SK-N-DZ (cell line): ENCODE results near the gene SNF8.

Source experiments
- DNase-seq: peaks from one replicate; pipeline ENCODE4 v3.0.0-alpha.2; 2015; ENCODE audit warnings: low spot score

The SNF8 gene

DNA sequence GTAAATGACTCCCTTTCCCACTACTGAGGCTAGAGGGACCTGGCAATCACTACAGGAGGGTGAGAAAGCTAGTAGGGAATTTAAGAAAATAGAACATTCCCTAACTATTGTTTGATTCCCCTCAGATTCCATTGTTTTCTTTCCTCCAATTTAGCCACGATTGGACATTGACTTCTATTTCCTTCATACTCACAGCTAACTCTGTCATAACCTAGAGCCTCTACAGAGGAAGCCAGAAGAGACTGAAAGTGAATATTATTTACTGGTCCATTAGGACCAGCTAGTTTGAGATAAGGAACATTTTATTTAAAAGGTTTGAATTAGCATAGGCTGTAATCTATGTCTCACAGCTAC, 14.9 kb downstream of the SNF8 start:
- no peak for DNase-seq

GRCh38 chr17:48928876-48929811, 15.5 kb downstream of the SNF8 start:
- no peak for DNase-seq

DNA sequence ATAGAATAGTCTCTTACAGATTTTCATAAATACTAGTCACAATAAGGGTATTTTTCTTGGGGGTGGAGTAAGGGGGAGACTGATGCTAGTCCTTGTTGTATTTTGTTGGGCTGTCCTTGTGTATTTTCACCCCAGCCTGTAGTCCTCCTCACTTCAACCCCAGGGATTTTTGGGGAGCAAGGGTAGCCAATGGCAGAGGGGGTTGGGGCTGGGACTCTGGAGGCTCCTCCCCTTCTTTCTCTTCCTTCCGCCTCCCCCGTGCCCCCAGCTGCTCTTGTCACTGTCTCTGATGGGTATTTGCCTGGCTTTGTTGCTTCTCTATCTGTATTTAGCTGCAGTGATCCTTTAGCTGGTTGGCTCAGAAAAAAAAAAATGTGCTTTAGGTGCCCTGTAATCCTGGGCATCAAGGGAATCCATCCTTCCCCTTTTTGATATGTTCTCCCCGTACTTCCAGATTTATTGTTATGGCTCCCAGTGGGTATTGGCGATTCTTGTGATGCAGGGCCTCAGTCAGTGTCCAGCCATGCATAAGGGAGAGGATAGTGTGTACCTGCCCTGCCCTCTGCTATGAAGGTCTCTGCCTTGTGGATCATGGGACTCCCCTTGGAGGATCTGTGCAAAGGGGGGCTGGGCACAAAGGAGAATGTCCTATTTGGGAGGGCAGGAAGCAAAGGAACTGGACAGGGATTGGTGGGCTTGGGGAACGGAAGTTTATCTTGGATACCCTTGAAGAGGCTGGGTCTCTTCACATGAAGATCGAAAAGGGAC, 16.5 kb downstream of the SNF8 start:
- DNase-seq, result no peak

DNA sequence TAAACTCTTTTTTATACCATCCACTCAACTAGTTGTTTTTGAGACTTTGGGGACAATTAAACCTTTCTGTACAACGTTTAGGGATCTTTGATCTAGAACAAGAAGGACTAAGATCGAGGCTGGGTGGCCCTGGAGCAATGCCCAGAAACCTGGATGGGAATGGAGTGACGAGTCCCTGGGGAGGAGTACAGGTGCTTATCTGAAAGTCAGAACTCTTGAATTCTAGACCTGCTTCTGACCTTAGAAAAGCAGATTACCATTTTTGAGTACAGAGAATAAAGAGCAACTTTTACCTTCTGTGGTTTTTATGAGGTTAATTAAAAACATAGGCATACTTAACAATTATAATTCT, 18.7 kb downstream of the SNF8 start:
- no peak for DNase-seq

GRCh38 chr17:48925251-48925990, 19.2 kb downstream of the SNF8 start:
- DNase-seq, result no peak

GRCh38 chr17:48915459-48916282, 29.0 kb downstream of the SNF8 start:
- DNase-seq, result no peak

DNA sequence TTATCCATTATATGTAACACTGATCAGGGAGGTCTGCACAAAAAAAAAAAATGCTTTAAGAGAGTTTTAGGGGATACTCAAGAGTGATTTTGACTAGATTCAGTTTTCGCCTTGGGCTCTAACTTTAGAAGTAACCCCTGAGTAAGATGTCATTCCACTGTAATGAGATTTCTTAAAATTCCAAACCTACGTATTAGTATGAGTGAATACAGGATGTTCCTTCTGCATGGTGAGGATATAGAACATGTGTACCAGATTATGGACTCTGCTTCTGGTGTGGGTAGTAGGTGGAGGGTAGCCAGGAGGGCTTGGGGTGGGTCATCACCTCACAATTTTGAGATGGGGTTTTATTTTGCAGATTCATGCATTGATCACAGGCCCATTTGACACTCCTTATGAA, 32.2 kb downstream of the SNF8 start:
- no peak for DNase-seq

DNA sequence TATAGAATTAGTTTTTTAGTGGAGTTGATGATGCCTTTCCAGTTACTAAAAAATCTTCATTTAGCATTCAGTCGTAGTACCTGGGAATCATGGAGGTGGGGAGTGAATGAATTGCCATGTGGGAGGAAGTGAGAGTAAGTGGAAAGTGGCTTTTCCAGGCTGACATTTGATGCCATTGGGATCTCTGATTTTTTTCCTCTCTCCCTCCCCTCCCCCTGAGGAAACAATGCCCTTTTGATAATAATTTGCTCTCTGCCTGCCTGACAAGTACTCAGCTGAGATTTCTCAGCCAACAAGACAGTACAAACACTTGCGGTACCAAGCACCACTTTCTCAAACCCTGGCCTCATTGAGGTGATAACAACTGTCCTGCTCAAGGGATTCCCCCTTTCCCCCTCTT, 34.3 kb downstream of the SNF8 start:
- no peak for DNase-seq

- DNase-seq, result no peak
Measured at GRCh38 chr17:48909783-48910182, 34.9 kb downstream of the SNF8 start.

- peak; percentile 86 for DNase-seq
Measured at GRCh38 chr17:48908853-48909394, 35.7 kb downstream of the SNF8 start.

GRCh38 chr17:48908047-48908843, 36.4 kb downstream of the SNF8 start, which contains the start of gene UBE2Z:
UBE2Z (plus strand) TSS chr17:48908407; CDS start chr17:48908504, 97 bp downstream.
- peak; percentile 94 for DNase-seq

DNA sequence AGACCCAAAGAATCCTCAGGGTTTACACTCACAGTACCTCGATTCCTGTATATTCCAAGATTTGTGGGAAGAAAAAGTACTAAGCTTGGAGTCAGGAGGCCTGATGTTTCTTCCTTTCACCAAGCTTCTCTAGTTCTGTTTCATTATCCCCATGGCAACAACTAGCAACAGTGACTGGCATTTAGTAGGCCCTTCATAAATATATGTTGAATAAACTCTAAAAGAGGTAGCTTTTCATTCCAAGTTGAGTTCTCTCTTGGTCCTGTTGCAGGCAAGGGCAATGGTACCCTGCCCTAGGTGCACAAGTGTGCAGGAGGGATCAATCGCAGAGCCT, 37.0 kb downstream of the SNF8 start:
- no peak for DNase-seq

- DNase-seq, result no peak
Measured at GRCh38 chr17:48905987-48906515, 38.6 kb downstream of the SNF8 start.

DNA sequence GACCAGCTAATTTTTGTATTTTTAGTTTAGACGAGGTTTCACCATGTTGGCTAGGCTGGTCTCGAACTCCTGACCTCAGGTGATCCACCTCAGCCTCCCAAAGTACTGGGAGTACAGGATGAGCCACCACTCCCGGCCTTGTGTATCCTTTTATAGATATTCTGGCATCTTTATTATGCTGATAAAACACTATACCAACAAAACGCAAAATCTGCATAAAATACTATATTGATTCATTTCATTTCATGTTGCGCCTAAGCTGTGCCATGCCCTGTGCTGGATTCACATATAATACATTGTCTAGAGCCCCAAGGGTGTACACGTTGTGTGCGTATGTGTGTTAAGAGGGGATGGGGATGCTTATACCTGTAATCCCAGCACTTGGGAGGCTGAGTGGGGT, 40.2 kb downstream of the SNF8 start:
- no peak for DNase-seq

DNA sequence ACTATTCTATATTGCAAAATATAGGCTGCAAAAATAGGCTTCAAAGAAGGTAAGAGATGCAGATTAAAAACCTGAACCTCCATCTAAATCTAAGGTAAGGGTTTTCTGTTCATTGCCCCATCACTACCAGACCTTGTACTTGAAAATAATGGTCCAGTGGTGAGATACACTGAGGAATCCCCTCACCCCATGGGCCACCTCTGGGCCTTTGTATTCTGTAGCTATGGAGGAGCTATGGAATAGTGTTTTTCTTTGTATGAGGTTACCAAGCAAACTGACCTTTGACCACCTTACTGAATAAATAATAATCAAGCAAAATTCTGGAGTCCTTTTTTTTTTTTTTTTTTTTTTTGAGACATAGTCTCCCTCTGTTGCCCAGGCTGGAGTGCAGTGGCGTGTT, 41.2 kb downstream of the SNF8 start:
- no peak for DNase-seq

DNA sequence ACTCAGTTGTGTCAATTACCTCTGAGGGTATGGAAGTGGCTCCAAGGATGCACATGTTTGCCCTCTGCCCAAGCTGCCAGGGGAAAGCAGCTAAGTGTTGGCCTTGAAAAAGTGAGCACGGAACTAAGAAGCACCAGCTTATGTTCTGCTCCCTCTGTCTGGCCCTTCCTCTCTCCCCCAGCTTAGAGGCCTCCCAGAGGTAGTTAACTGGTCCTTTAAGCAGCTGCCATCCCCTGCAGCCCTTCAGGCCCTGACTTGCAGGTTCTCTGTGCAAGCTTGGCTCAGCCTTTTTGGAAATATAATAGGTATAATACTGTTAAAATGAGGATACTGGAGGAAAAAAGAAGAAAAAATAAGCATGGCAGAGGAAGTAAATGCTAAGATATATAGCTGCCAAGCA, 43.4 kb downstream of the SNF8 start:
- no peak for DNase-seq

DNA sequence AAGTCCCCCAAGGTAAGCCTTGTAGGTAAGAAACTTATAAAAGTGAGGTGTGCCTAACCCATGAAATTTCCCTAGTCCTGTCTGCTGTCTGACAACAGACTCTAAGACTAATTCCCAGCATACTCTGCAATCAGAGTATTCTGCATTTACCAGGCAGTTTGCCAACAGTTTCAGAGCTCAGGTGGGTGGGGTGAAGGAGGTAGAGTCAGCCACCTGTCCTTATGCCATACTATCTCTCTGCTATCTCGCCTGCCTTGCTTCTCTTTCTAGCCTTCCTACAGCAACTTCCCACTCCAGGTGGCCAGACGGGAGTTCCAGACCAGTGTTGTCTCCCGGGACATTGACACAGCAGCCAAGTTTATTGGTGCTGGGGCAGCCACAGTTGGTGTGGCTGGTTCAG, 49.8 kb downstream of the SNF8 start:
- no peak for DNase-seq

DNA sequence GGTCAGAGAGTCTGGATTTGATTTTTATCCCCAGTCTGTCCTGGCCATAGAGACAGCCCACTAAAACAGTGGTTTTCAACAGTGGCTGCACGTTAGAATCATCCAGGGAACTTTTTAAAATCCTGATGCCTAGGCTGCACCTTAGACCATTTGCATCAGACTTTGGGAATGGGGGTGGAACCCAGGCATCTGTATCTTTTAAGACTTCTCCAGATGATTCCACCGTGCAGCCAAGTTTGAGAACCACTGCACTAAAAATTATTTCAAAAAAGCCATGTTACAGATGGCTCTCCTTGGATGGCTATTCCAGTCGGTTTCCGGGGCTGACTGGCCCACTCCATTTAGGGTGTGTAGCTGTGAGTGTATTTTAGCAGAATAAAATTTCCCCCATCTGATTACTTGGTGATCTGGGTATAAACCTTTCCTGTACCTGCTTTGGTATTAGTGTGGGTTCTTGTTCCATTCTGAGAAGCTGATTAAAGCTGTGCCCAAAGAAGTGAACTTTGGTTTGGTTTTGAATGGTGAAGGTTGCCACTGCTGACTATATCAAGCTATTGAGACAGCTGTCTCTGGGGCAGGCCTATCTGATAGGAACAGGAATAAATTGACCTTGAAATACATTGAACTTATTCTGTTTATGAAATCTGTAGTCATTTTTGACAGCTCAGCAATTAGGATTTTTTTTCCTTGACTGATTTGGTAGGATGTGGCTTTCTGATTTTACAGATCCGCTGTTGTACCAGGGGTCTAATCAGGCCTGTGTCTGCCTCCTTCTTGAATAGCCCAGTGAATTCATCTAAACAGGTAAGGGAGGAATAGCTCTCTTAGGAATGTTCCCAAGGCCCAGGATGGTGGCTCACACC, 50.8 kb downstream of the SNF8 start:
- no peak for DNase-seq
